Measurements from ENCODE around the gene NEK7.

DNA sequence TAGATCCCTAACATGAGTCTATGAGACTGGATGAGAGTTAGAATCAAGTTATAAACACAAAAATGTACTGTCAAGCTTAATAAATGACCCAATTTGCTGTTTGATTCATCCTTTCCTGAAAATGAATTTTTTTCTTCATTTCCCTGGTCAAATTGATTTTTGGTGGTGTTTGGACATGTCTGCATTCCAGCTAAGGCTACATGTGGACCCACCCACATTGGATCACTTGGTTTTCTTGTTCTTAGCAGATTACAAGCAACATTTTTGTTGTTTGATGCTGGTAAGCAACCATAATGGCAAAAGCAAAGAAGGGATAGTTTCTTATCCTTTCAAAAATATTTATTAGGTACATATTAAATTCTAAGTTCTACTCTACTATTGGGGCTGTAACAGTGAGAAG is 181.1 kb downstream of the NEK7 start:
- TF ChIP-seq POLR2AphosphoS5 (IDR thresholded peaks at IDR 0.05) (no peak), POLR2A (IDR thresholded peaks at IDR 0.05) (no peak)

All from suprapubic skin (tissue), 4 donors.